Measurements from ENCODE around the gene PAWR.
"Not testable (repeated sequence)": the region's sequence is repeated elsewhere in the genome, so short reads cannot be mapped to it uniquely, and the experiment has no call there.

The PAWR gene

GRCh38 chr12:79560225-79560889 lies 130.4 kb downstream of the PAWR start:
- DNase-seq (ENCODE audit: low read depth, low spot score): no peak
- no peak overlapping the region for H3K4me3 ChIP-seq (ENCODE audit: low read length)

GRCh38 chr12:79559591-79559990 lies 131.2 kb downstream of the PAWR start:
- no peak for DNase-seq (ENCODE audit: low read depth, low spot score)
- no peak overlapping the region for H3K4me3 ChIP-seq (ENCODE audit: low read length)

- no peak for DNase-seq (ENCODE audit: low read depth, low spot score)
- no peak overlapping the region for H3K4me3 ChIP-seq (ENCODE audit: low read length)
These were observed 131.8 kb downstream of the PAWR start for GRCh38 chr12:79558924-79559469.

- no peak for DNase-seq (ENCODE audit: low read depth, low spot score)
- no peak overlapping the region for H3K4me3 ChIP-seq (ENCODE audit: low read length)
These were observed 133.0 kb downstream of the PAWR start for GRCh38 chr12:79557690-79558315.

- DNase-seq (ENCODE audit: low read depth, low spot score): peak; percentile 11
- H3K4me3 ChIP-seq (ENCODE audit: low read length): no peak overlapping the region
These were observed 135.5 kb downstream of the PAWR start for GRCh38 chr12:79555028-79555925.

- no peak for DNase-seq (ENCODE audit: low read depth, low spot score)
- H3K4me3 ChIP-seq (ENCODE audit: low read length): no peak overlapping the region
These were observed 136.7 kb downstream of the PAWR start for GRCh38 chr12:79553863-79554574.

- H3K4me3 ChIP-seq (ENCODE audit: low read length): no peak overlapping the region
- no peak for DNase-seq (ENCODE audit: low read depth, low spot score)
These were observed 138.6 kb downstream of the PAWR start for GRCh38 chr12:79552192-79552591.

- no peak for DNase-seq (ENCODE audit: low read depth, low spot score)
- no peak overlapping the region for H3K4me3 ChIP-seq (ENCODE audit: low read length)
These were observed 141.1 kb downstream of the PAWR start for GRCh38 chr12:79549531-79550271.

- no peak for DNase-seq (ENCODE audit: low read depth, low spot score)
- no peak overlapping the region for H3K4me3 ChIP-seq (ENCODE audit: low read length)
These were observed 142.2 kb downstream of the PAWR start for GRCh38 chr12:79548610-79548924.

GRCh38 chr12:79547735-79548609 lies 142.8 kb downstream of the PAWR start:
- H3K4me3 ChIP-seq (ENCODE audit: low read length): no peak overlapping the region
- DNase-seq (ENCODE audit: low read depth, low spot score): peak; percentile 15

GRCh38 chr12:79547044-79547734 lies 143.6 kb downstream of the PAWR start:
- no peak for DNase-seq (ENCODE audit: low read depth, low spot score)
- no peak overlapping the region for H3K4me3 ChIP-seq (ENCODE audit: low read length)

- no peak overlapping the region for H3K4me3 ChIP-seq (ENCODE audit: low read length)
- no peak for DNase-seq (ENCODE audit: low read depth, low spot score)
These were observed 144.2 kb downstream of the PAWR start for GRCh38 chr12:79546466-79547043.

- H3K4me3 ChIP-seq (ENCODE audit: low read length); DNase-seq (ENCODE audit: low read depth, low spot score): not testable (repeated sequence)
These were observed 146.3 kb downstream of the PAWR start for GRCh38 chr12:79544439-79544838.

- no peak for DNase-seq (ENCODE audit: low read depth, low spot score)
- no peak overlapping the region for H3K4me3 ChIP-seq (ENCODE audit: low read length)
These were observed 153.1 kb downstream of the PAWR start for GRCh38 chr12:79537675-79538074.

GRCh38 chr12:79535751-79536150 lies 155.0 kb downstream of the PAWR start:
- DNase-seq (ENCODE audit: low read depth, low spot score): no peak
- H3K4me3 ChIP-seq (ENCODE audit: low read length): no peak overlapping the region
